DOHH2 (cell line): Measurements from ENCODE around the gene DENND1A.

Experiments used
- H3F3A ChIP-seq: fragments of 200-600 bp; sonication (generic), shearing (Covaris generic); 2 replicates; pipeline ENCODE4 v1.6.0; 2016; ENCODE audit warnings: antibody characterized with exemption, mild to moderate bottlenecking; ENCODE audit not compliant: control insufficient read depth, insufficient read depth
- H3K27ac ChIP-seq: fragments of 200-600 bp; sonication (generic); 2 replicates; pipeline ENCODE4 v1.5.1; 2014; ENCODE audit warnings: low read depth, mild to moderate bottlenecking, low read length, moderate library complexity
- H3K27me3 ChIP-seq: fragments of 200-600 bp; sonication (generic); 2 replicates; pipeline ENCODE4 v1.6.1; 2014; ENCODE audit warnings: mild to moderate bottlenecking, low read length, mixed read lengths; ENCODE audit not compliant: control insufficient read depth
- H3K36me3 ChIP-seq: fragments of 200-600 bp; sonication (generic); 2 replicates; pipeline ENCODE4 v1.6.1; 2014; ENCODE audit warnings: mild to moderate bottlenecking, low read length, moderate library complexity, mixed read lengths; ENCODE audit not compliant: control insufficient read depth
- H3K4me1 ChIP-seq: fragments of 200-600 bp; sonication (generic); 2 replicates; pipeline ENCODE4 v1.6.1; 2014; ENCODE audit warnings: mild to moderate bottlenecking, low read length, mixed read lengths; ENCODE audit not compliant: control insufficient read depth
- H3K4me2 ChIP-seq: fragments of 200-600 bp; sonication (generic); 2 replicates; pipeline ENCODE4 v1.6.0; 2014; ENCODE audit warnings: mild to moderate bottlenecking, low read length, moderate library complexity
- H3K4me3 ChIP-seq: fragments of 200-600 bp; sonication (generic); 2 replicates; pipeline ENCODE4 v1.5.1; 2014; ENCODE audit warnings: mild to moderate bottlenecking, low read length, mixed read lengths
- H3K79me2 ChIP-seq: fragments of 200-600 bp; sonication (generic); 2 replicates; pipeline ENCODE4 v1.6.1; 2014; ENCODE audit warnings: mild to moderate bottlenecking, low read length, mixed read lengths; ENCODE audit not compliant: control insufficient read depth
- H3K9me2 ChIP-seq: fragments of 200-600 bp; sonication (generic); replicated peaks from 2 replicates; pipeline ENCODE4 v1.6.1; 2014; ENCODE audit warnings: mild to moderate bottlenecking, low read length, mixed read lengths; ENCODE audit not compliant: control insufficient read depth
- H3K9me3 ChIP-seq: fragments of 200-600 bp; sonication (generic); 2 replicates; pipeline ENCODE4 v1.6.1; 2014; ENCODE audit warnings: antibody characterized with exemption, low read length, mixed read lengths; ENCODE audit not compliant: control insufficient read depth, insufficient read depth
- H4K20me1 ChIP-seq: fragments of 200-600 bp; sonication (generic); 2 replicates; pipeline ENCODE4 v1.6.0; 2014; ENCODE audit warnings: low read depth, mild to moderate bottlenecking, antibody characterized with exemption, low read length, moderate library complexity; ENCODE audit not compliant: control insufficient read depth, insufficient read depth
- EZH2phosphoT487 ChIP-seq: fragments of 200-600 bp; sonication (generic); IDR thresholded peaks from 2 replicates; pipeline ENCODE4 v1.6.1; 2017; ENCODE audit warnings: borderline replicate concordance, mild to moderate bottlenecking, antibody characterized with exemption, low read length, moderate library complexity, mixed read lengths
- TF ChIP-seq, protein P1 (sequence below): fragments of 200-600 bp; sonication (generic); IDR thresholded peaks from one replicate; pipeline ENCODE4 v1.5.1; 2014; ENCODE audit warnings: antibody characterized with exemption, mild to moderate bottlenecking, low read depth, low read length; ENCODE audit not compliant: poor library complexity, severe bottlenecking

Gene DENND1A

DNA sequence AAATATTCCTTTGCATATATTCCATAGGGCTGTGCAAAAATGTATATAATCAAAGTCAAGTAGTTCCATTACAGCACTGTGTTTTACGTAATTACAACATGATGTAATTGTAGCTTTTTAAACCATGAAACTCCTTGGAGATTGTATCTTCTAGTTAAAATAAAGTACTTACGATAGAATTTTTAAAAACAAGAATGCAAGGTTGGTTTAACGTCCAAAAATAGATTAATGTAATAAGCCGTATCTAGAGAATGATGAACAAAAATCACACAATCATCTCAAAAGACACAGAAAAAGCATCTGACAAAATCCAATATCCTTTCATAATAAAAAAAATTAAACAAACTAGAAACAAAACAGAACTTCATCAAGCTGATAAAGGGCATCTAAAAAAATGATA is 86.2 kb downstream of the DENND1A start:
- H3K79me2 ChIP-seq = no peaks in the 10 kb centered on the region; the same call in 1 of the 2 replicates

DNA sequence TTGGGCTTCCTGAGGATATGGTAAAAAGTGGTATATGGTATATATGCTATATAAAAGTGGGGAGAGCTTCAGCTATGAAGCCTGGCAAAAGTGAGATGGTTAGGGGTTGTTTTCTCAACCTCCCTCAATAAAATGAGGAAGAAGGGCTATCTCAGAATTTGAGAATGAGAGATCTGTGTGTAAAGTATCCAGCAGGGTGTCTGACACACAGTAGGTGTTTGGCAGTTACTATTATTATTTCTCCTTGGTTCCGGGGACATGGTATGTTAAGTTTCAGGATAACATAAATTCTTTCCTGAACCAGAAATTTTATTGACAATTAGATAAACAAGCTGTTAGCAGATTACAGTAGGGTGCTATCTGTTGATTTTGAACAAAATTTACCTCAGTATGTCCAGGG is 94.1 kb downstream of the DENND1A start:
- H3K9me3 ChIP-seq = no peaks in the 10 kb centered on the region
- no peaks in the 10 kb centered on the region for H3K36me3 ChIP-seq
- H3F3A ChIP-seq = no peaks in the 10 kb centered on the region
- peaks cover 10% of the 10 kb centered on the region for H3K79me2 ChIP-seq
- no peak overlapping the region for H3K4me2 ChIP-seq
- no peak overlapping the region for H3K4me3 ChIP-seq
- no peak for TF ChIP-seq EZH2phosphoT487
- TF ChIP-seq, protein P1, sequence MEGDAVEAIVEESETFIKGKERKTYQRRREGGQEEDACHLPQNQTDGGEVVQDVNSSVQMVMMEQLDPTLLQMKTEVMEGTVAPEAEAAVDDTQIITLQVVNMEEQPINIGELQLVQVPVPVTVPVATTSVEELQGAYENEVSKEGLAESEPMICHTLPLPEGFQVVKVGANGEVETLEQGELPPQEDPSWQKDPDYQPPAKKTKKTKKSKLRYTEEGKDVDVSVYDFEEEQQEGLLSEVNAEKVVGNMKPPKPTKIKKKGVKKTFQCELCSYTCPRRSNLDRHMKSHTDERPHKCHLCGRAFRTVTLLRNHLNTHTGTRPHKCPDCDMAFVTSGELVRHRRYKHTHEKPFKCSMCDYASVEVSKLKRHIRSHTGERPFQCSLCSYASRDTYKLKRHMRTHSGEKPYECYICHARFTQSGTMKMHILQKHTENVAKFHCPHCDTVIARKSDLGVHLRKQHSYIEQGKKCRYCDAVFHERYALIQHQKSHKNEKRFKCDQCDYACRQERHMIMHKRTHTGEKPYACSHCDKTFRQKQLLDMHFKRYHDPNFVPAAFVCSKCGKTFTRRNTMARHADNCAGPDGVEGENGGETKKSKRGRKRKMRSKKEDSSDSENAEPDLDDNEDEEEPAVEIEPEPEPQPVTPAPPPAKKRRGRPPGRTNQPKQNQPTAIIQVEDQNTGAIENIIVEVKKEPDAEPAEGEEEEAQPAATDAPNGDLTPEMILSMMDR = no peak
- H3K9me2 ChIP-seq = no peaks in the 10 kb centered on the region
- H3K4me1 ChIP-seq = peaks cover 13% of the 10 kb centered on the region
- no peaks in the 10 kb centered on the region for H3K27me3 ChIP-seq
- no peaks in the 10 kb centered on the region for H4K20me1 ChIP-seq
- H3K27ac ChIP-seq = no peak overlapping the region

More for the DNA sequence above, 86.2 kb downstream of the DENND1A start:
- Histone ChIP-seq H3K4me3 (no peak overlapping the region), H3K27ac (no peak overlapping the region), H3K9me3 (peaks cover 17% of the 10 kb centered on the region; the same call in 1 of the 2 replicates), H3K36me3 (peaks cover 5% of the 10 kb centered on the region; the same call in 1 of the 2 replicates), H4K20me1 (no peaks in the 10 kb centered on the region), H3K4me2 (no peak overlapping the region), H3K4me1 (no peaks in the 10 kb centered on the region), H3F3A (no peaks in the 10 kb centered on the region), H3K9me2 (no peaks in the 10 kb centered on the region), H3K27me3 (no peaks in the 10 kb centered on the region)
- no peak for TF ChIP-seq EZH2phosphoT487
- TF ChIP-seq, protein P1 = no peak

DNA sequence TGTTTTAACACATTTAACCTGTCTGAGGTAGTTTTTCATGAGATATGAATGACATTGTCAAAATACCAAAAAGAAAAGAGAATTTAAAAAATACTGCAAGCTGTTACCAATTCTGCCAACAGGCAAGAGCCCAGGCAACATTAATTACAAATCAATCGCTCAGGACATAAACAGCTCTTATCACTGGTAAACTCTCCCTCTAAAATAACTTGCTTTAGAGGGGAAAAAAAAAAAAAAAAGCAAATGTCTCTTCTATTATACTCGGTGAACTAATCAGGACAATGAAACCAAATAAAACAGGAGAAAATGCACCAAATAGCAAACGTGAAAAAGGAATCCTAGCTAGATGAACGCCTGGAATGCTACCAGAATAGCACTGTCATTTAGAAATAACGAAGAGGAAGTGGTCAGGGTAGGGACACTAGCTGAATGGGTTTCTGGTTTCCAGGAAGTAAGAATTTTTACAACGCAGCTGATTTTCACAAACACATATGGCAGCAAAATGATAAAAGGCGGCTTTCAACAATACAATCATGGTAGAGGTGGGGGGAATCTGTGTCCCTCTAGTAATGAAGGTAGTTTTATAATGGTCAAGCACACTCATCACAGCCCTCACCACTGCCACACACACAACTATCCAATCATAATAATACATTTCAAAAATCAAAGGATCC is 94.9 kb downstream of the DENND1A start:
- TF ChIP-seq EZH2phosphoT487 = no peak
- TF ChIP-seq, protein P1 = no peak
- Histone ChIP-seq H3K9me2 (no peaks in the 10 kb centered on the region), H3K79me2 (peaks cover 10% of the 10 kb centered on the region), H3K36me3 (no peaks in the 10 kb centered on the region), H3K27me3 (no peaks in the 10 kb centered on the region), H4K20me1 (no peaks in the 10 kb centered on the region), H3K9me3 (no peaks in the 10 kb centered on the region), H3K4me1 (peaks cover 13% of the 10 kb centered on the region), H3K4me2 (peak overlapping the region; percentile 42), H3K4me3 (no peak overlapping the region; the same call in 1 of the 2 replicates), H3K27ac (no peak overlapping the region), H3F3A (no peaks in the 10 kb centered on the region)
